ENCODE results near the gene RFPL4AL1. TPM values are rescaled to one million over a fixed set of nuclear protein-coding genes. Genes with fewer than 3 reads are reported as not detected.
A peak's percentile ranks its signal among the peaks of the same experiment; 100 is the strongest.

RFPL4AL1 gene
- total RNA-seq, 1 experiment from 2014 or later: not detected

GRCh38 chr19:55801416-55801815 lies 32.5 kb downstream of the RFPL4AL1 start:
- no peaks in the 10 kb centered on the region for H4K20me1 ChIP-seq (ENCODE audit: low read length)
- CTCF ChIA-PET: no interaction called here
- POLR2A ChIA-PET (ENCODE audit: unreplicated experiment): no interaction called here
- H3K36me3 ChIP-seq (ENCODE audit: low read depth, low read length): no peaks in the 10 kb centered on the region
- no peak for TF ChIP-seq CTCF (conservative IDR thresholded peaks at IDR 0.05; ENCODE audit: low read depth, low read length)
- no peak for TF ChIP-seq EZH2phosphoT487 (IDR thresholded peaks at IDR 0.05; ENCODE audit: borderline replicate concordance, low read length)
- no peak for TF ChIP-seq EZH2 (IDR thresholded peaks at IDR 0.05; ENCODE audit: low read length, unreplicated experiment)
- DNase-seq (no peak), ATAC-seq (no peak)
- no peaks in the 10 kb centered on the region for H3K79me2 ChIP-seq (ENCODE audit: low read length)
- H3K4me3 ChIP-seq (ENCODE audit: low read length): no peak overlapping the region
- H3K27ac ChIP-seq (ENCODE audit: low read length): no peak overlapping the region
- H3K4me2 ChIP-seq (ENCODE audit: low read length): no peak overlapping the region
- no peaks in the 10 kb centered on the region for H3K4me1 ChIP-seq (ENCODE audit: insufficient read depth, low read length)
- H3K9me3 ChIP-seq (ENCODE audit: low read length): peaks cover 4% of the 10 kb centered on the region; the same call in 1 of the 2 replicates
- no TSS peak for BruUV-seq (replicated peaks)
- no peak overlapping the region for H2AFZ ChIP-seq (ENCODE audit: low read length)
- no peak overlapping the region for H3K9ac ChIP-seq (ENCODE audit: low read length)
- H3K9me2 ChIP-seq (replicated peaks; ENCODE audit: low read length): no peaks in the 10 kb centered on the region
- intact Hi-C loops (cut with micrococcal nuclease): no loop called here
- peaks cover 72% of the 10 kb centered on the region for H3K27me3 ChIP-seq (ENCODE audit: low read length)
- H3F3A ChIP-seq (ENCODE audit: low read length, unreplicated experiment): no peaks in the 10 kb centered on the region

- H3K27ac ChIP-seq (ENCODE audit: low read length): no peak overlapping the region
- H3K36me3 ChIP-seq (ENCODE audit: low read depth, low read length): no peaks in the 10 kb centered on the region
- no peaks in the 10 kb centered on the region for H3F3A ChIP-seq (ENCODE audit: low read length, unreplicated experiment)
- H3K4me2 ChIP-seq (ENCODE audit: low read length): no peak overlapping the region
- TF ChIP-seq EZH2 (IDR thresholded peaks at IDR 0.05; ENCODE audit: low read length, unreplicated experiment) (no peak), EZH2phosphoT487 (IDR thresholded peaks at IDR 0.05; ENCODE audit: borderline replicate concordance, low read length) (no peak), CTCF (conservative IDR thresholded peaks at IDR 0.05; ENCODE audit: low read depth, low read length) (no peak)
- intact Hi-C loops (cut with micrococcal nuclease): no loop called here
- no peak overlapping the region for H2AFZ ChIP-seq (ENCODE audit: low read length)
- no peaks in the 10 kb centered on the region for H4K20me1 ChIP-seq (ENCODE audit: low read length)
- ChIA-PET POLR2A (ENCODE audit: unreplicated experiment) (no interaction called here), CTCF (no interaction called here)
- H3K9me3 ChIP-seq (ENCODE audit: low read length): peaks cover 4% of the 10 kb centered on the region; the same call in 1 of the 2 replicates
- no TSS peak for BruUV-seq (replicated peaks)
- DNase-seq (peak; percentile 16), ATAC-seq (no peak)
- no peaks in the 10 kb centered on the region for H3K4me1 ChIP-seq (ENCODE audit: insufficient read depth, low read length)
- H3K9ac ChIP-seq (ENCODE audit: low read length): no peak overlapping the region
- H3K27me3 ChIP-seq (ENCODE audit: low read length): peaks cover 72% of the 10 kb centered on the region
- no peaks in the 10 kb centered on the region for H3K9me2 ChIP-seq (replicated peaks; ENCODE audit: low read length)
- H3K79me2 ChIP-seq (ENCODE audit: low read length): no peaks in the 10 kb centered on the region
- no peak overlapping the region for H3K4me3 ChIP-seq (ENCODE audit: low read length)
Measured at GRCh38 chr19:55802281-55802680, 33.4 kb downstream of the RFPL4AL1 start.

GRCh38 chr19:55809381-55810058 lies 40.6 kb downstream of the RFPL4AL1 start:
- 0 out of 2 replicates have a peak overlapping the region, but pooled peaks have one; percentile 35 for H3K4me2 ChIP-seq (ENCODE audit: low read length)
- no peaks in the 10 kb centered on the region for H3K79me2 ChIP-seq (ENCODE audit: low read length)
- H2AFZ ChIP-seq (ENCODE audit: low read length): peak overlapping the region; percentile 89
- H3K36me3 ChIP-seq (ENCODE audit: low read depth, low read length): no peaks in the 10 kb centered on the region
- peak; percentile 85 for ATAC-seq
- ChIA-PET CTCF (interaction anchor here (0.6 to 1.2 kb wide), 3 partner anchors 14 to 185 kb away, joined by 6 read pairs; partner anchors contain the start of gene ZNF784), POLR2A (ENCODE audit: unreplicated experiment) (no interaction called here)
- H4K20me1 ChIP-seq (ENCODE audit: low read length): no peaks in the 10 kb centered on the region
- no peak overlapping the region for H3K27ac ChIP-seq (ENCODE audit: low read length)
- intact Hi-C loops (cut with micrococcal nuclease): no loop called here
- peak; percentile 80 for DNase-seq
- no peaks in the 10 kb centered on the region for H3K4me1 ChIP-seq (ENCODE audit: insufficient read depth, low read length)
- BruUV-seq (replicated peaks): no TSS peak
- peaks cover 53% of the 10 kb centered on the region for H3K27me3 ChIP-seq (ENCODE audit: low read length)
- no peaks in the 10 kb centered on the region for H3K9me3 ChIP-seq (ENCODE audit: low read length)
- H3K4me3 ChIP-seq (ENCODE audit: low read length): no peak overlapping the region
- H3K9me2 ChIP-seq (replicated peaks; ENCODE audit: low read length): no peaks in the 10 kb centered on the region
- no peak overlapping the region for H3K9ac ChIP-seq (ENCODE audit: low read length)
- TF ChIP-seq CTCF (conservative IDR thresholded peaks at IDR 0.05; ENCODE audit: low read depth, low read length): peak; percentile 85
- TF ChIP-seq EZH2 (IDR thresholded peaks at IDR 0.05; ENCODE audit: low read length, unreplicated experiment): no peak
- TF ChIP-seq EZH2phosphoT487 (IDR thresholded peaks at IDR 0.05; ENCODE audit: borderline replicate concordance, low read length): no peak
- no peaks in the 10 kb centered on the region for H3F3A ChIP-seq (ENCODE audit: low read length, unreplicated experiment)

Measured in PC-3 (cell line).